HEK293T (cell line): Measurements from ENCODE around the gene CSTB.

ENCODE experiments used
- CTCF ChIA-PET: fragments of 350-600 bp; formaldehyde crosslinking; extraction: SDS; loops from one replicate; lab custom pipeline; 2021; ENCODE audit warnings: antibody characterized with exemption, inconsistent platforms; lab: Yijun Ruan, JAX
- POLR2A ChIA-PET: fragments of 350-600 bp; formaldehyde crosslinking; extraction: SDS; loops from one replicate; lab custom pipeline; 2020; ENCODE audit warnings: antibody characterized with exemption, inconsistent platforms; lab: Yijun Ruan, JAX
- DNase-seq: peaks from one replicate; pipeline ENCODE4 v3.0.0; 2012; ENCODE audit warnings: mixed read lengths; ENCODE audit errors: extremely low spot score
- ARNT ChIP-seq: fragments of 450-650 bp; IDR thresholded peaks from 2 replicates; pipeline ENCODE4 v1.6.1; 2017; ENCODE audit warnings: mild to moderate bottlenecking
- BHLHE40 ChIP-seq: fragments of 450-650 bp; IDR thresholded peaks from 2 replicates; pipeline ENCODE4 v1.6.1; 2016; ENCODE audit warnings: mild to moderate bottlenecking, moderate library complexity, borderline replicate concordance
- CTBP1 ChIP-seq: fragments of 450-650 bp; IDR thresholded peaks from 2 replicates; pipeline ENCODE4 v1.6.1; 2016; ENCODE audit warnings: borderline replicate concordance
- ELF4 ChIP-seq: fragments of 450-650 bp; IDR thresholded peaks from 2 replicates; pipeline ENCODE4 v1.6.1; 2017; ENCODE audit warnings: antibody characterized with exemption
- FOXA1 ChIP-seq: fragments of 450-650 bp; IDR thresholded peaks from 2 replicates; pipeline ENCODE4 v1.6.1; 2016; ENCODE audit warnings: mild to moderate bottlenecking
- FOXK2 ChIP-seq: fragments of 450-650 bp; IDR thresholded peaks from 2 replicates; pipeline ENCODE4 v1.6.1; 2016; ENCODE audit warnings: mild to moderate bottlenecking
- FOXM1 ChIP-seq: fragments of 450-650 bp; IDR thresholded peaks from 2 replicates; pipeline ENCODE4 v1.6.1; 2017; ENCODE audit warnings: mild to moderate bottlenecking, borderline replicate concordance
- HDGF ChIP-seq: fragments of 450-650 bp; IDR thresholded peaks from 2 replicates; pipeline ENCODE4 v1.6.1; 2017; ENCODE audit warnings: antibody characterized with exemption, borderline replicate concordance
- L3MBTL2 ChIP-seq: fragments of 450-650 bp; conservative IDR thresholded peaks from 2 replicates; pipeline ENCODE4 v1.6.1; 2016; ENCODE audit warnings: mild to moderate bottlenecking
- LEF1 ChIP-seq: fragments of 450-650 bp; IDR thresholded peaks from 2 replicates; pipeline ENCODE4 v1.6.1; 2017; ENCODE audit warnings: mild to moderate bottlenecking, borderline replicate concordance
- NFRKB ChIP-seq: fragments of 450-650 bp; IDR thresholded peaks from 2 replicates; pipeline ENCODE4 v1.6.1; 2016; ENCODE audit warnings: mild to moderate bottlenecking, moderate library complexity
- PKNOX1 ChIP-seq: fragments of 450-650 bp; IDR thresholded peaks from 2 replicates; pipeline ENCODE4 v1.6.1; 2016
- SP1 ChIP-seq: fragments of 450-650 bp; IDR thresholded peaks from 2 replicates; pipeline ENCODE4 v1.6.1; 2017
- SUZ12 ChIP-seq: fragments of 450-650 bp; IDR thresholded peaks from 2 replicates; pipeline ENCODE4 v1.6.1; 2016; ENCODE audit warnings: mild to moderate bottlenecking
- TARDBP ChIP-seq: fragments of 450-650 bp; IDR thresholded peaks from 2 replicates; pipeline ENCODE4 v1.6.1; 2016
- ZNF384 ChIP-seq: fragments of 450-650 bp; IDR thresholded peaks from 2 replicates; pipeline ENCODE4 v1.6.1; 2016

The CSTB gene

GRCh38 chr21:43801006-43801783 lies 25.1 kb upstream of the CSTB start:
- ChIA-PET POLR2A (interaction anchor here (1.3 kb wide), 1 partner anchor 12 kb away, joined by 4 read pairs; the partner anchor contains the start of gene RRP1), CTCF (no interaction called here)
- TF ChIP-seq FOXK2 = no peak
- no peak for TF ChIP-seq ELF4
- no peak for TF ChIP-seq ZNF384
- TF ChIP-seq FOXA1 = no peak
- no peak for TF ChIP-seq SP1
- no peak for TF ChIP-seq TARDBP
- TF ChIP-seq CTBP1 = no peak
- no peak for TF ChIP-seq ARNT
- no peak for DNase-seq

- ChIA-PET CTCF (no interaction called here), POLR2A (interaction anchor here (1.3 kb wide), 1 partner anchor 11 kb away, joined by 4 read pairs; the partner anchor contains the start of gene RRP1)
- DNase-seq = no peak
- TF ChIP-seq FOXA1 (no peak), BHLHE40 (no peak), CTBP1 (no peak), FOXM1 (no peak), L3MBTL2 (no peak), ZNF384 (no peak), SUZ12 (no peak), HDGF (no peak), LEF1 (no peak), ARNT (no peak)
Observed at GRCh38 chr21:43800566-43800965, 24.5 kb upstream of the CSTB start.

GRCh38 chr21:43800124-43800523 lies 24.0 kb upstream of the CSTB start:
- no peak for DNase-seq
- no peak for TF ChIP-seq CTBP1
- no peak for TF ChIP-seq NFRKB
- no peak for TF ChIP-seq L3MBTL2
- no peak for TF ChIP-seq FOXM1
- no peak for TF ChIP-seq LEF1
- no peak for TF ChIP-seq TARDBP
- no peak for TF ChIP-seq ZNF384
- POLR2A ChIA-PET = interaction anchor here (1.3 kb wide), 1 partner anchor 11 kb away, joined by 4 read pairs; the partner anchor contains the start of gene RRP1
- CTCF ChIA-PET = no interaction called here

- ChIA-PET POLR2A (interaction anchor here (1.2 kb wide), 1 partner anchor 11 kb away, joined by 3 read pairs; no protein-coding TSS in a partner anchor), CTCF (no interaction called here)
- DNase-seq = no peak
- TF ChIP-seq FOXM1 = no peak
- no peak for TF ChIP-seq PKNOX1
- no peak for TF ChIP-seq CTBP1
- TF ChIP-seq ELF4 = no peak
- TF ChIP-seq LEF1 = no peak
- TF ChIP-seq ARNT = no peak
- TF ChIP-seq ZNF384 = no peak
- no peak for TF ChIP-seq NFRKB
- no peak for TF ChIP-seq SP1
Observed at GRCh38 chr21:43799301-43799840, 23.3 kb upstream of the CSTB start.

GRCh38 chr21:43797925-43798715 lies 22.0 kb upstream of the CSTB start:
- DNase-seq = no peak
- ChIA-PET POLR2A (interaction anchor here (1.2 kb wide), 1 partner anchor 9 kb away, joined by 3 read pairs; no protein-coding TSS in a partner anchor), CTCF (no interaction called here)
- no peak for TF ChIP-seq ARNT
- TF ChIP-seq SUZ12 = no peak
- no peak for TF ChIP-seq LEF1
- TF ChIP-seq SP1 = no peak
- no peak for TF ChIP-seq CTBP1
- TF ChIP-seq FOXA1 = no peak
- no peak for TF ChIP-seq ELF4

- ChIA-PET POLR2A (no interaction called here), CTCF (no interaction called here)
- TF ChIP-seq L3MBTL2 (no peak), HDGF (no peak), CTBP1 (no peak)
- no peak for DNase-seq
Observed at GRCh38 chr21:43797415-43797814, 21.3 kb upstream of the CSTB start.

GRCh38 chr21:43794857-43795256 lies 18.7 kb upstream of the CSTB start:
- POLR2A ChIA-PET = no interaction called here
- no peak for DNase-seq
- CTCF ChIA-PET = no interaction called here
- TF ChIP-seq PKNOX1 = no peak
- no peak for TF ChIP-seq CTBP1
- no peak for TF ChIP-seq BHLHE40
- TF ChIP-seq FOXM1 = no peak
- no peak for TF ChIP-seq L3MBTL2
- TF ChIP-seq ARNT = no peak
- TF ChIP-seq FOXK2 = no peak
- no peak for TF ChIP-seq NFRKB
- TF ChIP-seq ELF4 = no peak
- no peak for TF ChIP-seq FOXA1
- no peak for TF ChIP-seq SP1
- no peak for TF ChIP-seq ZNF384
